K562 (cell line): ENCODE measurements around the gene MAP4K1.

ENCODE experiments used
- BDP1 ChIP-seq: IDR thresholded peaks from 3 replicates; pipeline ENCODE4 v1.6.1; 2011; ENCODE audit not compliant: insufficient read length, insufficient read depth
- CEBPB ChIP-seq: fragments of 450-650 bp; IDR thresholded peaks from 2 replicates; pipeline ENCODE4 v1.6.1; 2016; ENCODE audit warnings: missing genetic modification characterization, missing compliant biosample characterization
- CTCF ChIP-seq, 3 experiments: IDR thresholded peaks in 2 of 3; conservative IDR thresholded peaks in 1 of 3; 2 replicates each; pipeline ENCODE4 v1.5.1; 2011 to 2012; ENCODE audit warnings: low read length in 3 of 3, mild to moderate bottlenecking in 3 of 3, control low read depth in 2 of 3, improper control_type of control experiment in 1 of 3, inconsistent platforms in 1 of 3, low read depth in 1 of 3, mixed read lengths in 1 of 3, moderate library complexity in 1 of 3; ENCODE audit not compliant: insufficient read depth in 2 of 3
- EZH2 ChIP-seq: IDR thresholded peaks from 2 replicates; pipeline ENCODE4 v1.6.1; 2012; ENCODE audit warnings: low read depth, mild to moderate bottlenecking, inconsistent platforms, low read length, borderline replicate concordance
- MCM2 ChIP-seq: fragments of 450-650 bp; IDR thresholded peaks from 2 replicates; pipeline ENCODE4 v1.6.1; 2017; ENCODE audit warnings: low read depth, mild to moderate bottlenecking
- MTA1 ChIP-seq: fragments of 450-650 bp; IDR thresholded peaks from 2 replicates; pipeline ENCODE4 v1.6.1; 2017; ENCODE audit warnings: borderline replicate concordance
- POLR2A ChIP-seq: fragments of 450-650 bp; conservative IDR thresholded peaks from 2 replicates; pipeline ENCODE4 v1.6.1; 2016
- SIN3A ChIP-seq, 2 experiments: fragments of 150-350 bp in 1 of 2; IDR thresholded peaks; 2 replicates each; pipeline ENCODE4 v1.6.1; 2011 to 2016; ENCODE audit warnings: borderline replicate concordance in 2 of 2, low read depth in 2 of 2, low read length in 2 of 2, mild to moderate bottlenecking in 2 of 2, moderate library complexity in 2 of 2; ENCODE audit not compliant: control insufficient read depth in 1 of 2
- SMC3 ChIP-seq: conservative IDR thresholded peaks from 2 replicates; pipeline ENCODE4 v1.6.1; 2011; ENCODE audit warnings: low read depth, low read length, improper control_type of control experiment; ENCODE audit not compliant: insufficient read depth
- SRF ChIP-seq, 2 experiments: fragments of 250-450, 450-650 bp in 1 of 2; sonication (Bioruptor Pico) in 1 of 2; sonication (generic) in 1 of 2; formaldehyde crosslinking; IDR thresholded peaks; 2 replicates each; pipeline versions ENCODE4 v1.5.0 to v1.5.1; 2020 to 2022; ENCODE audit warnings: mild to moderate bottlenecking in 1 of 2, missing genetic modification reagents in 1 of 2
- TCF3 ChIP-seq: sonication (generic); formaldehyde crosslinking; IDR thresholded peaks from 2 replicates; pipeline ENCODE4 v1.4.0; 2020; ENCODE audit warnings: mild to moderate bottlenecking, missing genetic modification reagents
- USF1 ChIP-seq: sonication (generic); formaldehyde crosslinking; IDR thresholded peaks from 2 replicates; pipeline ENCODE4 v1.9.0; 2022; ENCODE audit warnings: mild to moderate bottlenecking, missing genetic modification reagents
- ZKSCAN8 ChIP-seq: fragments of 200-800 bp; sonication (Bioruptor generic); IDR thresholded peaks from 2 replicates; pipeline ENCODE4 v1.6.1; 2016; ENCODE audit warnings: missing genetic modification characterization, missing compliant biosample characterization

- no peak for TF ChIP-seq SIN3A (IDR thresholded peaks at IDR 0.05; ENCODE audit: borderline replicate concordance in 2 of 2, control insufficient read depth in 1 of 2, low read depth in 2 of 2, low read length in 2 of 2)
- TF ChIP-seq MTA1 = no peak
- TF ChIP-seq ZKSCAN8 (CRISPR knock-in tag) = no peak
- TF ChIP-seq EZH2 = no peak
- no peak for TF ChIP-seq POLR2A
- TF ChIP-seq USF1 (CRISPR knock-in tag) = no peak
- TF ChIP-seq TCF3 (CRISPR knock-in tag) = no peak
- no peak for TF ChIP-seq CEBPB (tag)
- no peak for TF ChIP-seq BDP1
- no peak for TF ChIP-seq SMC3
- no peak for TF ChIP-seq SRF (CRISPR knock-in tag; IDR thresholded peaks at IDR 0.05)
- TF ChIP-seq MCM2 = no peak
- no peak for TF ChIP-seq CTCF (IDR thresholded peaks at IDR 0.05 in 2 of 3, conservative IDR thresholded peaks at IDR 0.05 in 1 of 3; ENCODE audit: insufficient read depth in 2 of 3, low read depth in 1 of 3, low read length in 3 of 3)
These were observed 30.2 kb downstream of the MAP4K1 start for GRCh38 chr19:38587562-38587961.
